OCI-LY7 (cell line): ENCODE measurements around the gene C16orf74.

Experiments used
- CTCF ChIP-seq: fragments of 200-600 bp; sonication (generic); conservative IDR thresholded peaks from 2 replicates; pipeline ENCODE4 v1.5.1; 2014; ENCODE audit warnings: mild to moderate bottlenecking, antibody characterized with exemption, low read length, moderate library complexity, mixed read lengths
- EZH2phosphoT487 ChIP-seq: fragments of 200-600 bp; sonication (generic); IDR thresholded peaks from 2 replicates; pipeline ENCODE4 v1.6.1; 2018; ENCODE audit warnings: low read depth, borderline replicate concordance, mild to moderate bottlenecking, mixed run types, antibody characterized with exemption, low read length, moderate library complexity, mixed read lengths

- TF ChIP-seq CTCF (no peak), EZH2phosphoT487 (no peak)
Measured at GRCh38 chr16:85680352-85680944, 70.4 kb downstream of the C16orf74 start.
